Coronary artery (tissue), 2 donors: ENCODE measurements around the gene EGR4.

Experiments used
- DNase-seq: peaks from one replicate; pipeline ENCODE4 v3.0.0-alpha.2; 2017; ENCODE audit warnings: low spot score
- H3K27ac ChIP-seq, 2 donors: fragments of 200-600 bp; sonication (generic); one replicate each; pipeline ENCODE4 v1.5.1; 2016 to 2019
- H3K4me3 ChIP-seq: fragments of 200-600 bp; sonication (generic); 2 replicates; pipeline ENCODE4 v1.5.1; 2016; ENCODE audit warnings: mild to moderate bottlenecking, moderate library complexity
- TF ChIP-seq, protein P1 (sequence below): fragments of 200-600 bp; sonication (generic); IDR thresholded peaks from one replicate; pipeline ENCODE4 v1.5.1; 2019; ENCODE audit warnings: antibody characterized with exemption

The EGR4 gene

DNA sequence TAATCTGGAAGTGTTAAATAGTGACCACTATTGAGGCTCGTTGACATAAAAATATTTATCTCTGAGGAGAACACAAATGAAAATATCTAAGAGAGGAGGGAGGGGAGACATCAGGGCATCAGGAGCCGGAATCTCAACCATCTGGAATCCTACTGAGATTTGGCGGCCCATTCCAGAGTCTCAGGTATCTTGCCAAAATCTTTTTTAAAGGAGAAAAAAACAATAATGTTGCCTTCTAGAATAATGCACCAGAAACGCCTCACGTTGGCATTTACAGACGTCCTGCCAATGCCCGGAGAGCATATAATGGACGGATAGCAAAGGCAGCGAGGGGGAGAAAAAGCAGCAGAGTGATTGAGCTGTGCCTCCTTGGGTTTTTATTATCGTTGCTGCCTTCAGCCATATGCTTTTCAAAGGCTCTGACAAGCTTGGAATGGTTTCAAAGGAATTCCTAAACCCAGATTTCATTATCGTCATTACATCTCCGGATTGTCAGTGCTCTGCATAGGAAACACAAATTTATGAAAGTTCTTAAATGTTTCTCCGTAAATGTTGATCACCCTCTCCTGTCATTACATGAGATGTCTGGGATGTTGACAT lies 30.9 kb upstream of the EGR4 start:
- TF ChIP-seq, protein P1, sequence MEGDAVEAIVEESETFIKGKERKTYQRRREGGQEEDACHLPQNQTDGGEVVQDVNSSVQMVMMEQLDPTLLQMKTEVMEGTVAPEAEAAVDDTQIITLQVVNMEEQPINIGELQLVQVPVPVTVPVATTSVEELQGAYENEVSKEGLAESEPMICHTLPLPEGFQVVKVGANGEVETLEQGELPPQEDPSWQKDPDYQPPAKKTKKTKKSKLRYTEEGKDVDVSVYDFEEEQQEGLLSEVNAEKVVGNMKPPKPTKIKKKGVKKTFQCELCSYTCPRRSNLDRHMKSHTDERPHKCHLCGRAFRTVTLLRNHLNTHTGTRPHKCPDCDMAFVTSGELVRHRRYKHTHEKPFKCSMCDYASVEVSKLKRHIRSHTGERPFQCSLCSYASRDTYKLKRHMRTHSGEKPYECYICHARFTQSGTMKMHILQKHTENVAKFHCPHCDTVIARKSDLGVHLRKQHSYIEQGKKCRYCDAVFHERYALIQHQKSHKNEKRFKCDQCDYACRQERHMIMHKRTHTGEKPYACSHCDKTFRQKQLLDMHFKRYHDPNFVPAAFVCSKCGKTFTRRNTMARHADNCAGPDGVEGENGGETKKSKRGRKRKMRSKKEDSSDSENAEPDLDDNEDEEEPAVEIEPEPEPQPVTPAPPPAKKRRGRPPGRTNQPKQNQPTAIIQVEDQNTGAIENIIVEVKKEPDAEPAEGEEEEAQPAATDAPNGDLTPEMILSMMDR = no peak
- no peak overlapping the region for H3K27ac ChIP-seq
- DNase-seq = no peak
- H3K4me3 ChIP-seq = no peak overlapping the region

GRCh38 chr2:73323551-73323950 lies 30.2 kb upstream of the EGR4 start:
- no peak overlapping the region for H3K4me3 ChIP-seq
- no peak for DNase-seq
- TF ChIP-seq, protein P1 = no peak
- H3K27ac ChIP-seq = no peak overlapping the region

- Histone ChIP-seq H3K27ac (no peak overlapping the region), H3K4me3 (no peak overlapping the region)
- DNase-seq = no peak
- TF ChIP-seq, protein P1 = no peak
Measured at GRCh38 chr2:73314441-73314840, 21.1 kb upstream of the EGR4 start.

DNA sequence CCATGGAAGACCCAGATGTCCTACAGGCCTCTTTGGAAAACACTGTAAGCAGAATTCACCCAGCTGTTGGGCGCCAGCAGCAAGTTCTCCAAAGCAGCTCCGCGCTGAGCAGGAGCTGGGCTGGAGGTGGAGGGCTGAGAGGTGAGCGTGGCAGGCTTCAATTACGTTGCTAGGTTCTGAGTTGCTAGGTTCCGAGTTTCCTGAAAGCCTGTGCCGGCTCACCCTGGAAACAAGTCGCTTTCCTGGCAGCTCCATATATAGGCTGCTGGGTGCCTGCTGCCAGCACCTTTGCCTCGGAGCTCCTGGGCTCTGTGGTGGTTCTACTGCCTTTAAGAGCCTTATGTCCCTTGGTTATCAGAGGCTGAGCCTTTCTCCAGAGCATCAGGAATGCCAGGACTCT lies 14.4 kb upstream of the EGR4 start:
- TF ChIP-seq, protein P1 = no peak
- H3K27ac ChIP-seq = no peak overlapping the region
- no peak for DNase-seq
- H3K4me3 ChIP-seq = no peak overlapping the region

GRCh38 chr2:73301636-73302035 lies 8.3 kb upstream of the EGR4 start:
- Histone ChIP-seq H3K4me3 (no peak overlapping the region), H3K27ac (no peak overlapping the region)
- no peak for DNase-seq
- TF ChIP-seq, protein P1 = no peak

GRCh38 chr2:73300926-73301325 lies 7.6 kb upstream of the EGR4 start:
- Histone ChIP-seq H3K4me3 (no peak overlapping the region), H3K27ac (no peak overlapping the region)
- TF ChIP-seq, protein P1 = no peak
- DNase-seq = no peak

- no peak overlapping the region for H3K4me3 ChIP-seq
- TF ChIP-seq, protein P1 = no peak
- no peak for DNase-seq
- H3K27ac ChIP-seq = no peak overlapping the region
Measured at GRCh38 chr2:73297586-73297985, 4.2 kb upstream of the EGR4 start.
